OCI-LY7 (cell line): ENCODE results near the gene PLD1. TPM values are rescaled to one million over a fixed set of nuclear protein-coding genes. Genes with fewer than 3 reads are reported as not detected.

Experiments
- BruUV-seq: library from RNA; stranded (reverse); fragments of 400-500 nt; replicated peaks from 2 replicates; lab custom pipeline; 2021; lab: Mats Ljungman, UMichigan
- CTCF ChIA-PET: fragments of 300-600 bp; sonication (Branson Sonifier 250); formaldehyde crosslinking; loops from one replicate; lab custom pipeline; 2022; ENCODE audit warnings: antibody characterized with exemption; ENCODE audit not compliant: unreplicated experiment; lab: Charles Lee
- POLR2A ChIA-PET: fragments of 300-600 bp; sonication (Branson Sonifier 250); formaldehyde crosslinking; loops from one replicate; lab custom pipeline; 2022; ENCODE audit warnings: antibody characterized with exemption; lab: Charles Lee
- DNase-seq: peaks from one replicate; pipeline ENCODE4 v3.0.0-alpha.2; 2015; ENCODE audit warnings: low spot score
- H2AFZ ChIP-seq: fragments of 200-600 bp; sonication (generic), shearing (Covaris generic); 2 replicates; pipeline ENCODE4 v1.6.1; 2014; ENCODE audit warnings: mild to moderate bottlenecking, antibody characterized with exemption, low read length, moderate library complexity
- H3K27ac ChIP-seq: fragments of 200-600 bp; sonication (generic); 2 replicates; pipeline ENCODE4 v1.5.1; 2014; ENCODE audit warnings: mixed run types, low read depth, mild to moderate bottlenecking, moderate library complexity, low read length, inconsistent platforms; ENCODE audit not compliant: poor library complexity, severe bottlenecking
- H3K36me3 ChIP-seq: fragments of 200-600 bp; sonication (generic); 2 replicates; pipeline ENCODE4 v1.6.1; 2014; ENCODE audit warnings: mild to moderate bottlenecking, antibody characterized with exemption, low read length, moderate library complexity, mixed read lengths; ENCODE audit not compliant: insufficient read depth
- H3K4me1 ChIP-seq: fragments of 200-600 bp; sonication (generic); 2 replicates; pipeline ENCODE4 v1.5.1; 2014; ENCODE audit warnings: mild to moderate bottlenecking, low read length; ENCODE audit not compliant: insufficient read depth, poor library complexity, severe bottlenecking
- H3K4me2 ChIP-seq: fragments of 200-600 bp; sonication (generic); 2 replicates; pipeline ENCODE4 v1.6.1; 2014; ENCODE audit warnings: mild to moderate bottlenecking, low read length
- H3K4me3 ChIP-seq: fragments of 200-600 bp; sonication (generic); 2 replicates; pipeline ENCODE4 v1.5.1; 2014; ENCODE audit warnings: mild to moderate bottlenecking, low read depth, low read length; ENCODE audit not compliant: poor library complexity, severe bottlenecking
- H3K79me2 ChIP-seq: fragments of 200-600 bp; sonication (generic); 2 replicates; pipeline ENCODE4 v1.6.1; 2016; ENCODE audit warnings: low read depth, mild to moderate bottlenecking, low read length, moderate library complexity, mixed read lengths; ENCODE audit not compliant: insufficient read depth
- H3K9me2 ChIP-seq: fragments of 200-600 bp; sonication (generic); 2 replicates; pipeline ENCODE4 v1.6.1; 2016; ENCODE audit warnings: mild to moderate bottlenecking, low read length, mixed read lengths; ENCODE audit not compliant: insufficient read depth
- H3K9me3 ChIP-seq: fragments of 200-600 bp; sonication (generic); 2 replicates; pipeline ENCODE4 v1.6.1; 2014; ENCODE audit warnings: mild to moderate bottlenecking, mixed run types, low read length, mixed read lengths
- H4K20me1 ChIP-seq: fragments of 200-600 bp; sonication (generic); 2 replicates; pipeline ENCODE4 v1.6.1; 2014; ENCODE audit warnings: mild to moderate bottlenecking, antibody characterized with exemption, low read length, moderate library complexity, mixed read lengths; ENCODE audit not compliant: insufficient read depth
- EZH2phosphoT487 ChIP-seq: fragments of 200-600 bp; sonication (generic); IDR thresholded peaks from 2 replicates; pipeline ENCODE4 v1.6.1; 2018; ENCODE audit warnings: low read depth, borderline replicate concordance, mild to moderate bottlenecking, mixed run types, antibody characterized with exemption, low read length, moderate library complexity, mixed read lengths
- intact Hi-C: fragments of 100-400 bp; cut with micrococcal nuclease; formaldehyde crosslinking; loops from one replicate; pipeline ENCODE4 v1.10.0; 2022; ENCODE audit not compliant: unreplicated experiment
- total RNA-seq, 2 experiments: library from RNA; depleted of rRNA in 1 of 2; stranded (reverse); fragments of >200 nt in 1 of 2; shearing (Covaris generic) in 1 of 2; gene quantifications; 2 replicates each; pipeline ENCODE4 v1.2.3, GENCODE V29; 2014 to 2022
- TF ChIP-seq, protein P1 (sequence below): fragments of 200-600 bp; sonication (generic); conservative IDR thresholded peaks from 2 replicates; pipeline ENCODE4 v1.5.1; 2014; ENCODE audit warnings: mild to moderate bottlenecking, antibody characterized with exemption, low read length, moderate library complexity, mixed read lengths

Gene PLD1
- total RNA-seq, 2 experiments from 2014 or later: not detected

DNA sequence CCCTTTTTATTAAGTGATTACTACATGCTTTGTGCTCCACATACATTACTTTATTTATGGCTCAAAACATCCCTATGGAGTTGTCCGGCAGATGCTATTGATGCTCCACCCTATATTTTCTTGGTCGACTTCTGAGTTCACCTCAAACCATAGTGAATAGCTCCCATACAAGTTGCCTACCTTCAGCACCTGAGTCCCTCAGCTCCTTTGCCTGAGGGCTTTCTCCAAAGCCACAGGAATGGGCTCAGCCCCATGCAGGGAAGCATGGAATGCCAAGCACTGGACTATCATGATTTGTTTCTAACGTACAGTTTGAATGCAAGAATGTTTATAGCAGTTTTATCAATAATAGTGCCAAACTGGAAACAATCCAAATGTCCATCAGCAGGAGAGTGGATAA lies 225.2 kb downstream of the PLD1 start:
- Histone ChIP-seq H3K79me2 (no peaks in the 10 kb centered on the region), H3K27ac (no peak overlapping the region), H3K9me2 (no peaks in the 10 kb centered on the region), H3K36me3 (no peaks in the 10 kb centered on the region), H3K4me2 (no peak overlapping the region), H3K4me1 (no peaks in the 10 kb centered on the region), H3K4me3 (no peak overlapping the region), H3K9me3 (no peaks in the 10 kb centered on the region), H2AFZ (no peak overlapping the region), H4K20me1 (no peaks in the 10 kb centered on the region)
- CTCF ChIA-PET: no interaction called here
- POLR2A ChIA-PET: no interaction called here
- no peak for DNase-seq
- intact Hi-C loops: no loop called here
- BruUV-seq: no TSS peak
- TF ChIP-seq EZH2phosphoT487: no peak
- TF ChIP-seq, protein P1, sequence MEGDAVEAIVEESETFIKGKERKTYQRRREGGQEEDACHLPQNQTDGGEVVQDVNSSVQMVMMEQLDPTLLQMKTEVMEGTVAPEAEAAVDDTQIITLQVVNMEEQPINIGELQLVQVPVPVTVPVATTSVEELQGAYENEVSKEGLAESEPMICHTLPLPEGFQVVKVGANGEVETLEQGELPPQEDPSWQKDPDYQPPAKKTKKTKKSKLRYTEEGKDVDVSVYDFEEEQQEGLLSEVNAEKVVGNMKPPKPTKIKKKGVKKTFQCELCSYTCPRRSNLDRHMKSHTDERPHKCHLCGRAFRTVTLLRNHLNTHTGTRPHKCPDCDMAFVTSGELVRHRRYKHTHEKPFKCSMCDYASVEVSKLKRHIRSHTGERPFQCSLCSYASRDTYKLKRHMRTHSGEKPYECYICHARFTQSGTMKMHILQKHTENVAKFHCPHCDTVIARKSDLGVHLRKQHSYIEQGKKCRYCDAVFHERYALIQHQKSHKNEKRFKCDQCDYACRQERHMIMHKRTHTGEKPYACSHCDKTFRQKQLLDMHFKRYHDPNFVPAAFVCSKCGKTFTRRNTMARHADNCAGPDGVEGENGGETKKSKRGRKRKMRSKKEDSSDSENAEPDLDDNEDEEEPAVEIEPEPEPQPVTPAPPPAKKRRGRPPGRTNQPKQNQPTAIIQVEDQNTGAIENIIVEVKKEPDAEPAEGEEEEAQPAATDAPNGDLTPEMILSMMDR: no peak

DNA sequence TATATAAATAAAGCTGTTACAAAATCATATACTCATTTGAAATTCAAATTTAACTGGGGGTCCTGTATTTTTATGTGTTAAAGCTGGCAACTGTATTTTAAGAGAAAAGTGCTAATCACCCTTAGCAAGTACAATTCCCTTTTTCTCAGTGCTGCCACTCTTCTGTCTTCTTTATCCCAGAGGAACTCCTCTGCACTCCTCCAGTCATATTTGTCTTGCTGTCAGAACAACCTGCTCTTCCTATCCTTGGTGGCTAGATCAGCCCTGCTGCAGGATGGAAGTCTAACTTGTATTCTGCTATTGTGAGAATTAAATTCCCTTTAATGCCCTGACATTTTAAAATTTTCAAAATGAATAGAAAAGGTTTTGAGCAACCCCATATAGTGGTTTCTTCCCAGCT lies 226.2 kb downstream of the PLD1 start:
- H3K4me1 ChIP-seq: no peaks in the 10 kb centered on the region
- intact Hi-C loops: no loop called here
- CTCF ChIA-PET: no interaction called here
- H3K4me3 ChIP-seq: no peak overlapping the region
- no peaks in the 10 kb centered on the region for H3K9me3 ChIP-seq
- POLR2A ChIA-PET: interaction anchor here (1.1 kb wide), 1 partner anchor 8 kb away, joined by 3 read pairs; no protein-coding TSS in a partner anchor
- H4K20me1 ChIP-seq: no peaks in the 10 kb centered on the region
- H3K36me3 ChIP-seq: no peaks in the 10 kb centered on the region
- no peak for DNase-seq
- H3K9me2 ChIP-seq: no peaks in the 10 kb centered on the region
- no peaks in the 10 kb centered on the region for H3K79me2 ChIP-seq
- H3K27ac ChIP-seq: no peak overlapping the region
- TF ChIP-seq EZH2phosphoT487: no peak
- TF ChIP-seq, protein P1: no peak
- H2AFZ ChIP-seq: no peak overlapping the region
- H3K4me2 ChIP-seq: no peak overlapping the region
- BruUV-seq: no TSS peak

DNA sequence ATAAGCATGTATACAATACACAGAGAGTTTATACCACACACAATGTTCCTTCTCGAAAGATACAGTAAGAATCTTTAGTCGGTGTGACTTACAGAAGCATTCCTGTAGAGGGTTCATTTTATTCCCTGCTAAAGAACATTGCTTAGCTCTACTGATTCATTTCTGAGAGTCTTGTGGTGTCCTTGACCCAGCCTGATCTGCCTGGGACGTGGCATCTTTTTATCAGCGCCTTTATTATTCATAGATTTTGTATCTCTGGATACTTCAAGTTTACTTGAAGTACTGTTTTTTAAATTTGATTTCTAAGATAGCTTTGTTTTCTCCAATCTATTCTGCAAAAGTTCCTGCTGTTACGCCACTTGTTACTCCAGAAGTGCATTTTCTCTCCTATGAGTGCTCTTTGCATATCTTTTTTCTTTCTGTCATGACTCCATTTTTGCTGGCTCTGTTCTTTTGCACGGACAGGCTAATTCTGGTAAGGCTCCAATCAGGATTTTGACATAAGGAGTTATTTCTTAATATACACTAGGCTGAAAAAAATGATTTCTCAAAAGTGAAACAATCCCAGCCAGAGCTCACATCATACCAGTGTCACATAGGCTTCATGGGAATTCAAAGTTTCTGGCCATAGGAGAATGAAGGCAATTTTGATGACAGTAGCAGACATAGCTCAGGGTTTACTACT lies 235.6 kb downstream of the PLD1 start:
- no peak overlapping the region for H3K4me3 ChIP-seq
- no TSS peak for BruUV-seq
- CTCF ChIA-PET: no interaction called here

More for the DNA sequence above, 235.6 kb downstream of the PLD1 start:
- Histone ChIP-seq H2AFZ (no peak overlapping the region), H3K4me2 (no peak overlapping the region), H3K9me3 (no peaks in the 10 kb centered on the region), H3K79me2 (no peaks in the 10 kb centered on the region), H4K20me1 (no peaks in the 10 kb centered on the region), H3K27ac (no peak overlapping the region), H3K9me2 (no peaks in the 10 kb centered on the region), H3K4me1 (no peaks in the 10 kb centered on the region), H3K36me3 (no peaks in the 10 kb centered on the region)
- POLR2A ChIA-PET: interaction anchor here (0.6 kb wide), 1 partner anchor 153 kb away, joined by 4 read pairs; no protein-coding TSS in a partner anchor
- intact Hi-C loops: no loop called here
- TF ChIP-seq EZH2phosphoT487: no peak
- TF ChIP-seq, protein P1: no peak
- no peak for DNase-seq
